ENCODE data around the gene ACTR3C.

DNA sequence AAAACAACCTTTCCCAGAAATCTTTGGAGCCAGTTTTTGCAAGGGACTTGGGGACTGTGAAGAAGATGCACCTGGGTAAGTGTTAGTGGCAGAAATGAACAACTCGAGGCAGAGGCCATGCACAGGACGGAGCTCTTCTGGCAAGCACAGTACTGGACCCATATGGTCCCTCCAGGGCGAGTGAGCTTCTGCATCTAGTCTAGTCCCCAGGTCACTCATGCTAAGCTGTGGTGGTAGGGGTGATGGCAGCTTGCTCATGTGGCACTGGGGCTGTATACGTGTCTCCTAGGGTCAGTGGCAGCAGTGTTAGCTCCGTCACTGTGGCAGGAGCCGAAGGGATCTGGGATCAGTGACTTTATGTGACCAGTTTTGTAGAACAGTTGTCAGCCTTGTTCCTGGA is 9.5 kb downstream of the ACTR3C start:
- TF ChIP-seq, protein P1, sequence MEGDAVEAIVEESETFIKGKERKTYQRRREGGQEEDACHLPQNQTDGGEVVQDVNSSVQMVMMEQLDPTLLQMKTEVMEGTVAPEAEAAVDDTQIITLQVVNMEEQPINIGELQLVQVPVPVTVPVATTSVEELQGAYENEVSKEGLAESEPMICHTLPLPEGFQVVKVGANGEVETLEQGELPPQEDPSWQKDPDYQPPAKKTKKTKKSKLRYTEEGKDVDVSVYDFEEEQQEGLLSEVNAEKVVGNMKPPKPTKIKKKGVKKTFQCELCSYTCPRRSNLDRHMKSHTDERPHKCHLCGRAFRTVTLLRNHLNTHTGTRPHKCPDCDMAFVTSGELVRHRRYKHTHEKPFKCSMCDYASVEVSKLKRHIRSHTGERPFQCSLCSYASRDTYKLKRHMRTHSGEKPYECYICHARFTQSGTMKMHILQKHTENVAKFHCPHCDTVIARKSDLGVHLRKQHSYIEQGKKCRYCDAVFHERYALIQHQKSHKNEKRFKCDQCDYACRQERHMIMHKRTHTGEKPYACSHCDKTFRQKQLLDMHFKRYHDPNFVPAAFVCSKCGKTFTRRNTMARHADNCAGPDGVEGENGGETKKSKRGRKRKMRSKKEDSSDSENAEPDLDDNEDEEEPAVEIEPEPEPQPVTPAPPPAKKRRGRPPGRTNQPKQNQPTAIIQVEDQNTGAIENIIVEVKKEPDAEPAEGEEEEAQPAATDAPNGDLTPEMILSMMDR (conservative IDR thresholded peaks at IDR 0.05; ENCODE audit: low read length), result no peak
- TF ChIP-seq EZH2phosphoT487 (IDR thresholded peaks at IDR 0.05; ENCODE audit: borderline replicate concordance, low read depth, low read length), result no peak
